ENCODE data around the gene COL4A3. TPM values are rescaled to one million over a fixed set of nuclear protein-coding genes. Genes with fewer than 3 reads are reported as not detected.

COL4A3 gene
- total and polyA plus RNA-seq, 9 of the 15 experiments (the other 6 are each of a cell fraction or from before 2014, with no cell fraction given), result not detected

DNA sequence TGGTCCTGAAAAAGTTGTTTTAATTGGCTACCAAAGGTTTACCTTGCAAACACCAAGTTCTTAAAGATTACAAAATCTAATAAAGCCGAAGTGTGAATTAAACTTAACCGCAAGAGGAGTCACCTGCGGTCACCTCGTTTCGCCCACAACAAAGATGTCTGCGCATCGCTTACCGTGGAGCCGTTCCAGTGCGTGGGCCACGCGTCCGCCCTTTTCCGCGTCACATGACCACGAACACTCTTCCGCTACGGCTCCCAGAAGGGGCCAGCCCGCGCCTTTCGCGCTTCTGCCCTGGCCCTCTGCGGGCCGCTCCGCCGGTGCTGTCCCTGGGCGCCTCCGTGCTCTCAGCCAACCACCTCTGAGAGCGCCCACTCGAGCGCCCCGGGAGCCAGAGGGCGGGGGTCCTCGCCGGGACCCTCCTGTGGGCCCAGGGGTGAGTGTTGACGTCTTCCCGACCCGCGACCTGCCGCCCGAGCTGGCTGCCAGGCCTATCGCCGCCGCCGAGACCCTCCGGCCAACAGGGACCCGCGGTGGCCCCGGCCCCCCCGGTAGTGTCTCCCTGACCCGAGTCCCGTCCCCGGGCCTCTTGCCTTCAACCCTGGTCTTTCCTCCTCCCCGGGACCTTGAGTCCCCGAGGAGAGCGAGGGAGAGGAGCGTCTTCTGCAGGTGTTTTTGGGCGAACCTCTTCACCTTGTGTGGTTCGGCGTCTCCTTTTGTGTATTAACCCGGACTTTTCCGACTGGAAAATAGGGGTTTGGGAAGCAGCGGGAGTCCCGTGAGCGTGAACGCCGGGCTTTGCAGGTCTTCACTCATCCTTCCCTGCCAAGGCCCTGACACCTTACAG is 160.8 kb downstream of the COL4A3 start, which contains the start of gene MFF (continued):
- TF ChIP-seq SPI1 (IDR thresholded peaks at IDR 0.05; ENCODE audit: borderline replicate concordance, low read depth, low read length), result no peak
- TF ChIP-seq PHTF2 (CRISPR knock-in tag; IDR thresholded peaks at IDR 0.05), result no peak
- TF ChIP-seq, protein P1, sequence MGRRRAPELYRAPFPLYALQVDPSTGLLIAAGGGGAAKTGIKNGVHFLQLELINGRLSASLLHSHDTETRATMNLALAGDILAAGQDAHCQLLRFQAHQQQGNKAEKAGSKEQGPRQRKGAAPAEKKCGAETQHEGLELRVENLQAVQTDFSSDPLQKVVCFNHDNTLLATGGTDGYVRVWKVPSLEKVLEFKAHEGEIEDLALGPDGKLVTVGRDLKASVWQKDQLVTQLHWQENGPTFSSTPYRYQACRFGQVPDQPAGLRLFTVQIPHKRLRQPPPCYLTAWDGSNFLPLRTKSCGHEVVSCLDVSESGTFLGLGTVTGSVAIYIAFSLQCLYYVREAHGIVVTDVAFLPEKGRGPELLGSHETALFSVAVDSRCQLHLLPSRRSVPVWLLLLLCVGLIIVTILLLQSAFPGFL (CRISPR knock-in tag; IDR thresholded peaks at IDR 0.05), result no peak
- no peak for TF ChIP-seq ZNF175 (CRISPR knock-in tag; IDR thresholded peaks at IDR 0.05; ENCODE audit: low read depth)
- 0 out of 2 replicates have a peak, but pooled peaks have one; percentile 21 for TF ChIP-seq ATF2 (CRISPR knock-in tag; IDR thresholded peaks at IDR 0.05)
- no peak for TF ChIP-seq KDM4B (IDR thresholded peaks at IDR 0.05; ENCODE audit: borderline replicate concordance in 2 of 2, low read depth in 1 of 2)
- no peak for TF ChIP-seq ZFPM2 (CRISPR knock-in tag; IDR thresholded peaks at IDR 0.05)
- no peak for TF ChIP-seq ZNF444 (CRISPR knock-in tag; IDR thresholded peaks at IDR 0.05)
- TF ChIP-seq STAG1 (CRISPR knock-in tag; IDR thresholded peaks at IDR 0.05; ENCODE audit: borderline replicate concordance), result peak; percentile 19; the same call in 1 of the 2 replicates
- TF ChIP-seq MYNN (IDR thresholded peaks at IDR 0.05), result no peak
- TF ChIP-seq MYNN (CRISPR knock-in tag; IDR thresholded peaks at IDR 0.05), result no peak
- TF ChIP-seq BCLAF1 (IDR thresholded peaks at IDR 0.05; ENCODE audit: borderline replicate concordance in 1 of 2, control insufficient read depth in 1 of 2, low read depth in 2 of 2, low read length in 1 of 2), result no peak
- 0 out of 2 replicates have a peak, but pooled peaks have one; percentile 48 for TF ChIP-seq SP1 (CRISPR knock-in tag; IDR thresholded peaks at IDR 0.05)
- no peak for TF ChIP-seq CEBPG (CRISPR knock-in tag; IDR thresholded peaks at IDR 0.05)
- TF ChIP-seq CEBPG (tag; conservative IDR thresholded peaks at IDR 0.05 in 1 of 2, IDR thresholded peaks at IDR 0.05 in 1 of 2), result no peak
- no peak for TF ChIP-seq ZFP30 (CRISPR knock-in tag; IDR thresholded peaks at IDR 0.05; ENCODE audit: borderline replicate concordance)
- no peak for TF ChIP-seq HBP1 (CRISPR knock-in tag; IDR thresholded peaks at IDR 0.05)
- no peak for TF ChIP-seq DEAF1 (CRISPR knock-in tag; IDR thresholded peaks at IDR 0.05)

Data from K562 (cell line).